Astrocyte of the spinal cord (primary cell): Measurements from ENCODE around the gene BNIP2.
A peak's percentile ranks its signal among the peaks of the same experiment; 100 is the strongest.

ENCODE experiments used
- DNase-seq: peaks from one replicate; pipeline ENCODE4 v3.0.0; 2011; ENCODE audit warnings: low read depth, low spot score
- H3K4me3 ChIP-seq: 2 replicates; pipeline ENCODE4 v1.5.1; 2011; ENCODE audit warnings: low read depth, mild to moderate bottlenecking, low read length, moderate library complexity
- in situ Hi-C: cut with HindIII; loops from 2 replicates; pipeline ENCODE4 v1.10.0; 2017; ENCODE audit warnings: low sequenced_read_pairs
- TF ChIP-seq, protein P1 (sequence below): IDR thresholded peaks from 2 replicates; pipeline ENCODE4 v1.5.1; 2012; ENCODE audit warnings: low read depth, mild to moderate bottlenecking, low read length, inconsistent platforms

Gene BNIP2, protein sequence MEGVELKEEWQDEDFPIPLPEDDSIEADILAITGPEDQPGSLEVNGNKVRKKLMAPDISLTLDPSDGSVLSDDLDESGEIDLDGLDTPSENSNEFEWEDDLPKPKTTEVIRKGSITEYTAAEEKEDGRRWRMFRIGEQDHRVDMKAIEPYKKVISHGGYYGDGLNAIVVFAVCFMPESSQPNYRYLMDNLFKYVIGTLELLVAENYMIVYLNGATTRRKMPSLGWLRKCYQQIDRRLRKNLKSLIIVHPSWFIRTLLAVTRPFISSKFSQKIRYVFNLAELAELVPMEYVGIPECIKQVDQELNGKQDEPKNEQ

DNA sequence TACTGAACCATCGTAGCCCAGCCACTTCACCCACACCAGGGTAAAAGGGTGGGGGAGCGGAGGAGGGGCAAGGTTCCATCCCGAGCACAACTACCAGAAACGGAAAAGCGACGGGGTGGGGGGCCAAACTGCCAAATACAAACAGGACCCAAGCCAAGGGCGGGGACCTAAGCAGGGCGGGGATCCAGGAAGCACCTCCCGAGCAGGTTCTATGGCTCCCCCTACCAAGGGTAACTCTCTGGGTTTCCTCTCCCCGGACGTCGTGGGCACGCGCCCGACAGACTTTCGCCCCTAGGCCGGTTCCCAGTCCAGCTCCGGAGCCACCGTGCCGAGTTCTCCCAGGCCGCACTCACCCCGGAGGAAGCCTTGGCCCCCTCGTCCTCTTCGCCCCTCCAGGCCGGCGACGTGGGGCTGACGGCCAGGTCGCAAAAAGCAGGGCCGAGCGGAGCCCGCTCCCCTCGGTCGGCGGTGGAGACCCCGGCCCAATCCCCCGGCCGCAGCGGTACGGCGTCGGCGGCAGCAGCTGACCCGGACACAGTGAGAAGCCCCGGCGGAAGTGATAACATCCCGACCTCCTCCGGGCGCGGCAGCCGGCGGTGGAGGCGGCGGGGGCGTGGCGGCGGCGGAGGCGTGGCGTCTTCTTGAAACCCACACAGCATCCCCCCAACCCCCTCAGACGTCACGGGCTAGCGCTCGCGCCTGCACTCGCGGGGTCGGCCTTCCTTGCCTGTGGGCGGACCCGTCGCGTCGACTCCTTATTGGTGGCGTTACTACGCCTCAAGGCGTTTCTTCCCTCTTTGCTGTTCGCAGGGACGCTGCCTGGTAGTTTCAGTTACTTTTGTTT, at the start of gene BNIP2:
TSS of gene BNIP2 (minus strand) at position 539 of the 844 bp plus-strand sequence. CDS start 6,863 bp downstream, outside the sequence.
- DNase-seq = peak; percentile 100
- TF ChIP-seq, protein P1, sequence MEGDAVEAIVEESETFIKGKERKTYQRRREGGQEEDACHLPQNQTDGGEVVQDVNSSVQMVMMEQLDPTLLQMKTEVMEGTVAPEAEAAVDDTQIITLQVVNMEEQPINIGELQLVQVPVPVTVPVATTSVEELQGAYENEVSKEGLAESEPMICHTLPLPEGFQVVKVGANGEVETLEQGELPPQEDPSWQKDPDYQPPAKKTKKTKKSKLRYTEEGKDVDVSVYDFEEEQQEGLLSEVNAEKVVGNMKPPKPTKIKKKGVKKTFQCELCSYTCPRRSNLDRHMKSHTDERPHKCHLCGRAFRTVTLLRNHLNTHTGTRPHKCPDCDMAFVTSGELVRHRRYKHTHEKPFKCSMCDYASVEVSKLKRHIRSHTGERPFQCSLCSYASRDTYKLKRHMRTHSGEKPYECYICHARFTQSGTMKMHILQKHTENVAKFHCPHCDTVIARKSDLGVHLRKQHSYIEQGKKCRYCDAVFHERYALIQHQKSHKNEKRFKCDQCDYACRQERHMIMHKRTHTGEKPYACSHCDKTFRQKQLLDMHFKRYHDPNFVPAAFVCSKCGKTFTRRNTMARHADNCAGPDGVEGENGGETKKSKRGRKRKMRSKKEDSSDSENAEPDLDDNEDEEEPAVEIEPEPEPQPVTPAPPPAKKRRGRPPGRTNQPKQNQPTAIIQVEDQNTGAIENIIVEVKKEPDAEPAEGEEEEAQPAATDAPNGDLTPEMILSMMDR = no peak
- in situ Hi-C loops = no loop called here

DNA sequence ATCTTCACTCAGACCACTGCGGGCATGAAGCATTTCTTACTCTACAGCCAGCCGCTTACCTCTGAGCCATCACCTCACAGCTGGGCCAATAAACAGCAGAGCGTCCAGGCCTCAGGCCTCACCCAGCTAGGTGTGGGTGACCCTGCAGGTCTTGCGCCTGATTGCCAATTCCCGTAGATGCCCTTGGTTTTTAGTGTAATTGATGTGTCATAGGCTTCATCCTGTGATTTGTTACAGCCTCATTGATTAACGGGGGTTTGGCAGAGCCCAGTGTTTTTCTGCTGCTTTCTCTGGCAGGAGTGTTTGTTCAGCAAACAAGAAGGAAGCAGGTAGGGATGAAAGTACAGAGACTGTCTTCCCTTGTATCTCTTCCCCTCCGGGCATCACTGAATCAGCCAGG, 49.6 kb upstream of the BNIP2 start:
- DNase-seq = no peak

More for the DNA sequence above, at the start of gene BNIP2:
- H3K4me3 ChIP-seq = peak within 1 kb of the TSS; percentile 99

DNA sequence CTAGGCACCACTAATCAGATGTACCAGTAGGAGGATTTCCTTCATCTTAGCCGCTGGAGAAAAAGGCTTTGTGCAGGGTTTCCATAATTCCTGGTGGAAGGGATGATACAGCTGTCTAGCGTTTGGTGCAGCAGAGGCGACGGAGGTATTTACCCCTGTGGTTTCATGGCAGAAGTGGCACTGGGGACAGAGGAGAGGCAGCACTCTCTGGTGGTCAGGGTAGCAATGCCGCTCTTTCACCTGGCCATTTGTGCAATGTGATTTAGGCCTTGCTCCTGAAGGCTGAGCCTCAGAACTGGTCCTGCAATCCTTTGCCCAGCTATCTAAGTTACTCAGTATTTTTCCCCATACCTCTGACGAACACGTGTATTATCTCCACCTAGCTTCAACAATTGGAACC, 47.1 kb upstream of the BNIP2 start:
- H3K4me3 ChIP-seq = no peak overlapping the region
- in situ Hi-C loops = no loop called here
- TF ChIP-seq, protein P1 = no peak
- no peak for DNase-seq

More for the DNA sequence above, 49.6 kb upstream of the BNIP2 start:
- no peak overlapping the region for H3K4me3 ChIP-seq
- TF ChIP-seq, protein P1 = no peak
- in situ Hi-C loops = no loop called here

DNA sequence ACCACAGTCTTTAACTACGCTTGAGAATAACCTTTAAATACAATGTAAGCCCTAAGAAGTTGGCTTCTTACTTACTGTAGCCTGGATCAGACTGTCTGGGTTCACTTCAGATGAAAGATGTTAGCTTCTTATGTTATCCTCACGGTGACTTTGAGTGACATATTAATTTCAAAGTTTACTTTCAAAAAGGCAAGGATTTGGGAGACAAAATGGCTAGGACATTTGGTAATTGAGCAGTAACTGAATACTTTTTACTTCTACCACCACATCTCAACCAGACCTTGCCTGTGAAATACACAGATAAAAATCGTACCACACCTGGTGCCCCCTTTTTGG, 36.0 kb upstream of the BNIP2 start:
- TF ChIP-seq, protein P1 = no peak
- no peak overlapping the region for H3K4me3 ChIP-seq
- in situ Hi-C loops = no loop called here
- no peak for DNase-seq

DNA sequence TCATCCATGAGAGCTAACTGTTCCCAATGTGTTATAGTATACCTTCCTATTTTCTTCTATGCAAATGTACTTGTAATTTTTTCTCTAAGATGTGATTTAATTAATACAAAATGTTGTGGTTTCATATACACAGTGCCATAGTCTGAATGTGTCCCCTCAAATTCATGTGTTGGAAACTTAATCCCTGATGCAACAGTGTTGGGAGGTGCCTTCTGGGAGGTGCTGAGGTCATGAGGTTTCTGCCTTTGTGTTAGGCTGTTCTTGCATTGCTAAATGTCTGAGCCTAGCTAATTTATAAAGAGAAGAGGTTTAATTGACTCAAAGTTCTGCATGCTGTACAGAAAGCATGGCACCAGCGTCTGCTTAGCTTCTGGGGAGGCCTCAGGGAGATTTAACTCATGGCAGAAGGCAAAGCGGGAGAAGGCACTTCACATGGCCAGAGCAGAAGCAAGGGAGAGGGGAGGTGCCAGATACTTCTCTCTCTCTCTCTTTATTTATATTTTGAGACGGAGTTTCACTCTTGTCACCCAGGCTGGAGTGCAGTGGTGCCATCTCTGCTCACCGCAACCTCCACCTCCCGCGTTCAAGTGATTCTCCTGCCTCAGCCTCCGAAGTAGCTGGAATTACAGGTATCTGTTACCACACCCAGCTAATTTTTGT, 34.7 kb upstream of the BNIP2 start:
- no peak overlapping the region for H3K4me3 ChIP-seq
- TF ChIP-seq, protein P1 = no peak
- DNase-seq = no peak
- in situ Hi-C loops = no loop called here

DNA sequence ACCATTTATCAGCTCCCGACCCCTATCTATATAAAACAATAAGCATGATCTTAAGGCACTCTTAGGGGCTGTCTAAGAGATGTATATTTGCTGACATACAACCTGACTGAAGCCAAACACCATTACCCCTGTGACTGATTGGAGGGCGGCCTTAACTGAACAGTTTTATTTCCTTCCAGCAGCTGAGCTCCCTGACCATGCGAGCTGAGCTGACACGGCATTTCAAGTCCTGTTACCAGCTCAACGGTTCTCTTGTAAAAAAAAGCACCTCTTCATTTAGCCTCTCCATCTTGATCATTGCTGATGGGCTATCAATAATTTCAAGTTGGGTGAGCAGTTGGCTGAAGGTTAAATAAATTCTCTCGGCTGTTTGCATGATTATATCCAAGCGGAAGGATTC, 33.4 kb upstream of the BNIP2 start:
- in situ Hi-C loops = no loop called here
- no peak overlapping the region for H3K4me3 ChIP-seq
- TF ChIP-seq, protein P1 = no peak
- no peak for DNase-seq
